HG03439 (cell line): ENCODE data around the gene ST3GAL4.

Experiments
- ATAC-seq: cut with Tn5 transposase; IDR thresholded peaks from one replicate; pipeline ENCODE4 v1.9.1; 2021; ENCODE audit warnings: mild to moderate bottlenecking, moderate library complexity; ENCODE audit not compliant: unreplicated experiment

Gene ST3GAL4

GRCh38 chr11:126419801-126420697 is 64.6 kb downstream of the ST3GAL4 start:
- ATAC-seq: peak; percentile 63

- no peak for ATAC-seq
Observed at GRCh38 chr11:126420698-126421256, 65.3 kb downstream of the ST3GAL4 start.

GRCh38 chr11:126421271-126421671 is 65.8 kb downstream of the ST3GAL4 start:
- no peak for ATAC-seq

DNA sequence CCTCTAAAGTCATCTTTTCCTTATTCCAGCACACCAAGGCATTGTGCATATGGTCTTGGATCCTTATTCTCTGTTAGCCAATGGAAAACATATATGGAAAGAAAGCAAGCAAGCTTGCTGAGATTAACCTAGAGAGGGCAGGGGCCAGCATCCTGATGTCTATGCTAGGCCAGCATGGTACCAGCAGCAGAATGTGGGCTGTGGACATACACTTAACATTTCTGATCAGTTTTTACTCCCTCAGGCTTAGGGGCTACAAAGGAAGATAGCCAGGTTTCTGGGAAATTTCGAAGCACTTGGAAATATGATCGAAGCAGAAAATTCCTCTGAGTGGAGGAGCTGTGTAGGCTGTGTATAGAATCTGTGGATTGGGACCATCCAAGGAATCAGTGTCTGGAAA is 67.0 kb downstream of the ST3GAL4 start:
- no peak for ATAC-seq

GRCh38 chr11:126423154-126423553 is 67.7 kb downstream of the ST3GAL4 start:
- no peak for ATAC-seq

GRCh38 chr11:126423743-126424142 is 68.3 kb downstream of the ST3GAL4 start:
- ATAC-seq: no peak

GRCh38 chr11:126424471-126425039 is 69.1 kb downstream of the ST3GAL4 start:
- no peak for ATAC-seq

- ATAC-seq: no peak
Observed at GRCh38 chr11:126426106-126426505, 70.6 kb downstream of the ST3GAL4 start.

GRCh38 chr11:126426820-126427749 is 71.6 kb downstream of the ST3GAL4 start:
- no peak for ATAC-seq

- no peak for ATAC-seq
Observed at GRCh38 chr11:126430581-126431335, 75.3 kb downstream of the ST3GAL4 start.

GRCh38 chr11:126431401-126432064 is 76.0 kb downstream of the ST3GAL4 start:
- no peak for ATAC-seq

DNA sequence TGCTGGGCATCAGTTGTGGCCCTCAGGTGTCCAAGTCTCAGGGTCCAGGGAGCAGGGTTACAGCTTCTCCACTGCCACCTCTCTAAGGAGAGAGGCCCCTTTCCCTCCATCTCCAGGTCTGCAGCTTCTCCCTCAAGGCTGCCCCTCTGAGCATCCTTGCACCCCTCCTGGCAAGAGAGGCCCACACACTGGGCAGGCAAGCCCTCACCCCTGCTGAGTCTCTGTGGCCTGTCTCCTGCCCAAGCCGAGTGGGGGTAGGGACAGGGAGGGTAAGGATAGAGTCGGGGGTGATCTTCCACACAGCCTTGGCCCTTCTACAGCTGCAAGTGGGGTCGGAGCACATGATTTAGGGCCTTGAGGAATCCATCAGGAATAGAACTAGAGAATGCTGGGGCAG is 76.6 kb downstream of the ST3GAL4 start:
- ATAC-seq: no peak

DNA sequence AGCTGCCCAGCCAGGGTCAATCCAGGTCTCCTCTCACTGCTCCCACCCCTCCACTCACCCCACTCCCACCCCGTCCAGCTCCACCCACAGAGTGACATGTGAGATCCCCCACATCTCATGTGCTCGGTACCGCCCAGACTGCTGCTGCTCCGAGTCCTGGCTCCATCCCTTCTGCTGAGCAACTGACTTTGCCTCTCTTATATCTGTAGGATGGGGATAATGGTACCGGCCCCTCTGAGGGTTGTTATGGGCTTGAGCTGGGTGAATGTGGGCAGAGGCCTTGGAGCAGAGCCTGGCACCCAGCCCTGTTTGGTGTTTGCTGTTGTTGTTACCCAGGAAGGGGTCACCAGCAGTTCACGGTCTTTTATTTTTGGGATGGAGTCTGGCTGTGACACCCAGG is 77.0 kb downstream of the ST3GAL4 start:
- no peak for ATAC-seq

GRCh38 chr11:126433244-126433846 is 77.9 kb downstream of the ST3GAL4 start:
- ATAC-seq: no peak

GRCh38 chr11:126433989-126434949 is 78.8 kb downstream of the ST3GAL4 start:
- no peak for ATAC-seq

DNA sequence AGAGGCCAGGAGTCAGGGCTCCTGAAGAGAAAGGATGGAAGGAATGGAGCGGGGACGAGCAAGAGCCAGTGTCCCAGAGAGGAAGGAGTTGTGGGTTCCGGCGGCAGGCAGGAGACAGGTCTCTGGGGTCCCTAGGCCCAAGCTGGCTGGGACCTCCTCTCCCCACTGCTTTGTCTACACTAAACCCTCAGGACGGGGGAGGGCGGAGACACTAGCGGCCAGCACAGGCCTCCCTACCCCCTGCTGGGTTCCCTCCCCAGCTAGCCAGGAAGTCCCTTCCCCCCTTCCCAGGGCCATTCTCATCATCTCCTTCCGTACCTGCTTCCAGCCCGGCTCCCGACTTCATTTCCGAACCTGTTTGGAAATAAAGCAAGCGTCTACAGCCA is 79.5 kb downstream of the ST3GAL4 start:
- ATAC-seq: no peak

DNA sequence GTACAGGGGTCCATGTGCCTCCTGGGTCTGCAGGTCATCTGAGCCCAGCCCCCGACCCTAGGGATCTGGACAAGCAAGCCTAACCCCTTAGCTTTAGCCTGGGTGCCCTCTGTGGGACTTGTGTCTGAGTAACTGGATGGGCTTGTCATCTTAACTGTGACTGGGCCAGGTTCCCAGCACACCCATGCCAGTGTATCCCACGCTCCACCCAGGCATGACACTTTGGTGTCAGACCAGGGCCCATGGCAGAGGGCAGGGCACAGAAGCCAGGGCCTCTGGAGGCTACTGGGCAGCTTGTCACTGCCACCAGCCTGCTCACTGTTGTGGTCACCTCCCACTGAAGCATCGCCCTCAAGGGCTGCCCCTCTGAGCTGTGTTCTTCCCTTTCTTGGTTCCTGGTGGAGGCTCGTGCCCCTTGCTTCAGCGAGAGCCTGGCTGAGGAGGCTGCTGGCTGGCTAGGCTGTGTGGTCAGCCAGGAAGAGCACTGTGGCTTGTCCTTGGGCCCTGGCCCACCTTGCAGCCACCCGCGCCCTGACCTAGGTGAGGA is 80.8 kb downstream of the ST3GAL4 start:
- no peak for ATAC-seq

DNA sequence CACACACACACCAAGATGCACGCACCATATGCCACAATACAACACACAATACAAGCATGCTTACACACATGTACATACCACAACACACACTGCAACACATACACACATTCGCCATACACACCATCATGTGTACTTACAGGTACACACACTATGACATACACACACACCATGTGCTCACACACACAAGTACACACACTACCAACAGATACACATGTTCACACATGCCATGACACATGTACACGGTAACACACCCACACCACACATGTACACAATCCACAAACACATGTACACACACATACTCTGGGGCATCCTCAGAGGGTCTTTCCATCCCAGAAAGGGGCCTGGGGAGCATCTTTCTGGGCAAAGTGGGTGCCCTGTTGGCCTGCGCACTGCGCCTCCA is 82.2 kb downstream of the ST3GAL4 start:
- no peak for ATAC-seq
